Measurements from ENCODE around the gene CASZ1.

The CASZ1 gene

GRCh38 chr1:10728595-10729410 lies 67.6 kb downstream of the CASZ1 start:
- TF ChIP-seq CTCF (IDR thresholded peaks at IDR 0.05; ENCODE audit: extremely low read depth, missing control alignments), result no peak
- no peak for DNase-seq (ENCODE audit: low spot score)

GRCh38 chr1:10727751-10728232 lies 68.7 kb downstream of the CASZ1 start:
- DNase-seq (ENCODE audit: low spot score), result no peak
- TF ChIP-seq CTCF (IDR thresholded peaks at IDR 0.05; ENCODE audit: extremely low read depth, missing control alignments), result no peak

GRCh38 chr1:10726355-10726754 lies 70.1 kb downstream of the CASZ1 start:
- DNase-seq (ENCODE audit: low spot score), result no peak
- TF ChIP-seq CTCF (IDR thresholded peaks at IDR 0.05; ENCODE audit: extremely low read depth, missing control alignments), result no peak

- no peak for DNase-seq (ENCODE audit: low spot score)
- TF ChIP-seq CTCF (IDR thresholded peaks at IDR 0.05; ENCODE audit: extremely low read depth, missing control alignments), result no peak
Observed at GRCh38 chr1:10724948-10725847, 71.2 kb downstream of the CASZ1 start.

GRCh38 chr1:10724511-10724910 lies 71.9 kb downstream of the CASZ1 start:
- TF ChIP-seq CTCF (IDR thresholded peaks at IDR 0.05; ENCODE audit: extremely low read depth, missing control alignments), result no peak

GRCh38 chr1:10724052-10724494 lies 72.4 kb downstream of the CASZ1 start:
- no peak for DNase-seq (ENCODE audit: low spot score)
- no peak for TF ChIP-seq CTCF (IDR thresholded peaks at IDR 0.05; ENCODE audit: extremely low read depth, missing control alignments)

More at GRCh38 chr1:10724511-10724910, 71.9 kb downstream of the CASZ1 start:
- DNase-seq (ENCODE audit: low spot score), result no peak

GRCh38 chr1:10723317-10723716 lies 73.1 kb downstream of the CASZ1 start:
- no peak for TF ChIP-seq CTCF (IDR thresholded peaks at IDR 0.05; ENCODE audit: extremely low read depth, missing control alignments)
- no peak for DNase-seq (ENCODE audit: low spot score)
